ENCODE data around the gene KCNQ4.

GRCh38 chr1:40877698-40878097 is 94.1 kb downstream of the KCNQ4 start:
- TF ChIP-seq CTCF (conservative IDR thresholded peaks at IDR 0.05; ENCODE audit: low read depth, low read length) (no peak), RAD21 (IDR thresholded peaks at IDR 0.05; ENCODE audit: low read length) (no peak), CHD1 (IDR thresholded peaks at IDR 0.05; ENCODE audit: low read depth, low read length) (no peak), POLR2A (IDR thresholded peaks at IDR 0.05; ENCODE audit: low read depth, low read length) (no peak), BHLHE40 (IDR thresholded peaks at IDR 0.05; ENCODE audit: low read depth, low read length) (peak; percentile 42; the same call in 1 of the 2 replicates), FOS (IDR thresholded peaks at IDR 0.05; ENCODE audit: low read depth, low read length) (no peak), RFX5 (IDR thresholded peaks at IDR 0.05; ENCODE audit: low read depth, low read length) (no peak), NFE2L2 (IDR thresholded peaks at IDR 0.05; ENCODE audit: low read depth, low read length) (no peak)

Data from IMR-90 (cell line).